HepG2 (cell line): ENCODE data around the gene SLC13A3. TPM values are rescaled to one million over a fixed set of nuclear protein-coding genes. Genes with fewer than 3 reads are reported as not detected.
A peak's percentile ranks its signal among the peaks of the same experiment; 100 is the strongest.

ENCODE experiments used
- ATAC-seq: fragments of 200-7000 bp; cut with Tn5 transposase; 3 replicates; pipeline ENCODE4 v1.9.1; 2020; ENCODE audit warnings: mild to moderate bottlenecking, moderate library complexity
- BruUV-seq: library from RNA; stranded (reverse); fragments of 400-500 nt; replicated peaks from 2 replicates; lab custom pipeline; 2021; lab: Mats Ljungman, UMichigan
- CTCF ChIA-PET: fragments of 300-600 bp; formaldehyde crosslinking; extraction: SDS; loops from one replicate; lab custom pipeline; 2021; ENCODE audit warnings: low total read pairs, inconsistent platforms, low intra/inter-chr PET ratio; lab: Yijun Ruan, JAX
- POLR2A ChIA-PET: fragments of 350-600 bp; sonication (Branson Sonifier 250); formaldehyde crosslinking; loops from one replicate; lab custom pipeline; 2020; ENCODE audit warnings: antibody characterized with exemption, inconsistent platforms; lab: Yijun Ruan, JAX
- DNase-seq: peaks from one replicate; pipeline ENCODE4 v3.0.0-alpha.2; 2015; ENCODE audit warnings: low spot score
- FAIRE-seq: peaks from 3 replicates; lab custom pipeline; 2011; peaks lifted over from hg19 to GRCh38; lab: Jason Lieb, UNC
- H2AFZ ChIP-seq: one replicate; pipeline ENCODE4 v1.6.1; 2011; ENCODE audit warnings: low read length, inconsistent platforms
- H3K27ac ChIP-seq: fragments of 300-600 bp; 3 replicates; pipeline ENCODE4 v1.8.0; 2011; ENCODE audit warnings: mixed run types, mild to moderate bottlenecking, mixed read lengths, low read length, inconsistent platforms; ENCODE audit not compliant: insufficient read depth; ENCODE audit errors: extremely low read length
- H3K27me3 ChIP-seq, 2 experiments: fragments of 200-600 bp in 1 of 2; 2 replicates in 1 of 2; 3 replicates in 1 of 2; pipeline versions ENCODE4 v1.6.0 to v1.8.0; 2011; ENCODE audit warnings: low read length in 2 of 2, mild to moderate bottlenecking in 2 of 2, moderate library complexity in 2 of 2, inconsistent platforms in 1 of 2; ENCODE audit not compliant: insufficient read depth in 2 of 2, control insufficient read depth in 1 of 2
- H3K36me3 ChIP-seq, 2 experiments: fragments of 200-600 bp in 1 of 2; replicated peaks in 1 of 2; 2 replicates in 1 of 2; 3 replicates in 1 of 2; pipeline versions ENCODE4 v1.5.1 to v1.8.0; 2011; ENCODE audit warnings: low read length in 2 of 2, inconsistent platforms in 1 of 2; ENCODE audit not compliant: insufficient read depth in 2 of 2, control insufficient read depth in 1 of 2
- H3K4me1 ChIP-seq: 2 replicates; pipeline ENCODE4 v1.5.1; 2012; ENCODE audit warnings: low read length, inconsistent platforms; ENCODE audit not compliant: insufficient read depth
- H3K4me2 ChIP-seq: 2 replicates; pipeline ENCODE4 v1.6.0; 2011; ENCODE audit warnings: low read depth, low read length, inconsistent platforms
- H3K4me3 ChIP-seq, 3 experiments: fragments of 200-600 bp in 1 of 3; sonication (generic), shearing (Covaris generic) in 1 of 3; replicated peaks in 1 of 3; 2 replicates each; pipeline ENCODE4 v1.5.1; 2011 to 2016; ENCODE audit warnings: low read length in 3 of 3, inconsistent platforms in 2 of 3, low read depth in 2 of 3, mild to moderate bottlenecking in 2 of 3, control low read depth in 1 of 3, mixed read lengths in 1 of 3; ENCODE audit not compliant: insufficient read depth in 1 of 3
- H3K79me2 ChIP-seq: one replicate; pipeline ENCODE4 v1.6.1; 2011; ENCODE audit warnings: low read length, inconsistent platforms; ENCODE audit not compliant: insufficient read depth
- H3K9ac ChIP-seq: 2 replicates; pipeline ENCODE4 v1.6.0; 2011; ENCODE audit warnings: mild to moderate bottlenecking, low read depth, low read length, inconsistent platforms; ENCODE audit not compliant: insufficient read depth
- H3K9me3 ChIP-seq: 2 replicates; pipeline ENCODE4 v1.5.1; 2012; ENCODE audit warnings: mild to moderate bottlenecking, low read length
- H4K20me1 ChIP-seq: 2 replicates; pipeline ENCODE4 v1.6.0; 2011; ENCODE audit warnings: inconsistent platforms, mild to moderate bottlenecking, low read length, moderate library complexity; ENCODE audit not compliant: insufficient read depth
- ATF5 ChIP-seq: sonication (generic); formaldehyde crosslinking; IDR thresholded peaks from 2 replicates; pipeline ENCODE4 v1.4.0; 2020; ENCODE audit warnings: mild to moderate bottlenecking, low read depth, missing genetic modification reagents
- CCAR2 ChIP-seq: fragments of 200-400 bp; formaldehyde crosslinking; optimal IDR thresholded peaks from 2 replicates; pipeline ENCODE3; 2018; ENCODE audit warnings: low read depth, mild to moderate bottlenecking, low read length, moderate library complexity
- CHCHD3 ChIP-seq: sonication (generic); formaldehyde crosslinking; IDR thresholded peaks from 2 replicates; pipeline ENCODE4 v1.8.0; 2022; ENCODE audit warnings: mild to moderate bottlenecking, missing genetic modification reagents, moderate library complexity
- CTCF ChIP-seq: sonication (generic); formaldehyde crosslinking; IDR thresholded peaks from 2 replicates; pipeline ENCODE4 v1.5.0; 2020; ENCODE audit warnings: mild to moderate bottlenecking, missing genetic modification reagents, moderate library complexity
- FOSL2 ChIP-seq: sonication (generic); formaldehyde crosslinking; IDR thresholded peaks from 2 replicates; pipeline ENCODE4 v1.4.0; 2020; ENCODE audit warnings: missing genetic modification reagents
- KLF16 ChIP-seq, 2 experiments: sonication (generic) in 1 of 2; formaldehyde crosslinking in 1 of 2; IDR thresholded peaks; 2 replicates each; pipeline versions ENCODE4 v1.6.1 to v1.8.0; 2016 to 2023; ENCODE audit warnings: missing genetic modification reagents in 2 of 2, missing compliant biosample characterization in 1 of 2
- NCOA2 ChIP-seq: sonication (generic); formaldehyde crosslinking; IDR thresholded peaks from 2 replicates; pipeline ENCODE4 v1.8.0; 2022; ENCODE audit warnings: inconsistent platforms
- PHF8 ChIP-seq: sonication (generic); formaldehyde crosslinking; IDR thresholded peaks from 2 replicates; pipeline ENCODE4 v1.5.0; 2020; ENCODE audit warnings: missing genetic modification reagents
- RBM39 ChIP-seq: fragments of 200-400 bp; formaldehyde crosslinking; IDR thresholded peaks from one replicate; pipeline ENCODE4 v1.6.1; 2018; ENCODE audit warnings: antibody characterized with exemption, mild to moderate bottlenecking, low read depth, low read length; ENCODE audit not compliant: poor library complexity, severe bottlenecking
- RNF2 ChIP-seq: fragments of 450-650 bp; conservative IDR thresholded peaks from 2 replicates; pipeline ENCODE4 v1.6.1; 2016; ENCODE audit warnings: low read depth
- TEAD3 ChIP-seq: optimal IDR thresholded peaks from 2 replicates; pipeline ENCODE3; 2016; ENCODE audit warnings: borderline replicate concordance
- ZBTB1 ChIP-seq: sonication (generic); formaldehyde crosslinking; IDR thresholded peaks from 2 replicates; pipeline ENCODE4 v1.4.0; 2020; ENCODE audit warnings: missing genetic modification reagents, borderline replicate concordance
- ZNF432 ChIP-seq: sonication (generic); formaldehyde crosslinking; IDR thresholded peaks from 2 replicates; pipeline ENCODE4 v1.5.0; 2020; ENCODE audit warnings: missing genetic modification reagents, mild to moderate bottlenecking, borderline replicate concordance
- ZNF552 ChIP-seq: sonication (generic); formaldehyde crosslinking; IDR thresholded peaks from 2 replicates; pipeline ENCODE4 v1.9.0; 2022; ENCODE audit warnings: missing genetic modification reagents, mild to moderate bottlenecking, borderline replicate concordance
- ZNF564 ChIP-seq: sonication (generic); formaldehyde crosslinking; IDR thresholded peaks from 2 replicates; pipeline ENCODE4 v1.8.1; 2023; ENCODE audit warnings: mild to moderate bottlenecking, missing genetic modification reagents
- ZNF629 ChIP-seq: sonication (generic); formaldehyde crosslinking; conservative IDR thresholded peaks from 2 replicates; pipeline ENCODE4 v1.5.0; 2020; ENCODE audit warnings: missing genetic modification reagents
- ZNF670 ChIP-seq: sonication (generic); formaldehyde crosslinking; IDR thresholded peaks from 2 replicates; pipeline ENCODE4 v1.8.0; 2022; ENCODE audit warnings: mild to moderate bottlenecking, missing genetic modification reagents, borderline replicate concordance
- ZNF768 ChIP-seq: sonication (generic); formaldehyde crosslinking; IDR thresholded peaks from 2 replicates; pipeline ENCODE4 v1.4.0; 2020; ENCODE audit warnings: missing genetic modification reagents
- WGBS: methylation state at CpG from one replicate; pipeline ENCODE4 v1.1.6; 2017; ENCODE audit warnings: low lambda C conversion rate; 5-methylcytosine and 5-hydroxymethylcytosine counted together
- in situ Hi-C: cut with HindIII; loops from 2 replicates; pipeline ENCODE4 v1.10.0; 2017; ENCODE audit warnings: low pct_unique_long_range_greater_than_20kb; ENCODE audit not compliant: extremely low pct_ligation_motif_present
- intact Hi-C: fragments of 100-400 bp; cut with micrococcal nuclease; formaldehyde crosslinking; loops from one replicate; pipeline ENCODE4 v1.10.0; 2022; ENCODE audit not compliant: unreplicated experiment
- polyA plus RNA-seq, 8 experiments: library from polyadenylated mRNA; depleted of rRNA in 3 of 8; stranded (reverse) in 7 of 8; unstranded in 1 of 8; fragments of >200 nt; fragmentation: Illumina TruSeq in 4 of 8; extraction: Trizol in 4 of 8; gene quantifications; 2 replicates each; pipeline versions ENCODE4 v1.2.1 to v1.2.3, GENCODE V29; 2011 to 2016; ENCODE audit warnings: low read depth in 4 of 8, missing spikeins in 1 of 8, mixed read lengths in 1 of 8; ENCODE audit not compliant: insufficient read depth in 1 of 8
- total RNA-seq, 5 experiments: library from RNA; depleted of rRNA; stranded (reverse); fragments of >200 nt; fragmentation: Illumina TruSeq; extraction: Trizol; gene quantifications; 2 replicates each; pipeline ENCODE4 v1.2.3, GENCODE V29; 2016; ENCODE audit warnings: low read depth in 1 of 5
- TF ChIP-seq, protein P1 (sequence below): sonication (generic); formaldehyde crosslinking; IDR thresholded peaks from 2 replicates; pipeline ENCODE4 v1.5.1; 2020; ENCODE audit warnings: mild to moderate bottlenecking, missing genetic modification reagents

Gene SLC13A3
- total and polyA plus RNA-seq, 2 of the 13 experiments (the other 11 are each of a cell fraction or from before 2014, with no cell fraction given), result 66.5 to 76.0 TPM

- no peak overlapping the region for H2AFZ ChIP-seq
- intact Hi-C loops, result no loop called here
- ChIA-PET CTCF (interaction anchor here (0.9 to 3.6 kb wide), 10 partner anchors 17 to 160 kb away, joined by 3 to 61 read pairs (median 12); partner anchors contain the start of gene SLC13A3), POLR2A (interaction anchor here (1.6 to 5.0 kb wide), 3 partner anchors 32 to 159 kb away, joined by 3 to 27 read pairs (median 7); no protein-coding TSS in a partner anchor)
- peaks cover 21% of the 10 kb centered on the region for H3K79me2 ChIP-seq
- no peak overlapping the region for H3K9ac ChIP-seq
- in situ Hi-C loops, result loop anchor here (5.0 kb wide), 3 partner anchors 35 to 160 kb away; no protein-coding TSS in a partner anchor
- H3K9me3 ChIP-seq, result no peaks in the 10 kb centered on the region
- H3K36me3 ChIP-seq, result peaks cover 3 to 10% of the 10 kb centered on the region in 2 experiments; a peak in 3 of 5 replicates
- no peak for FAIRE-seq
- no peak overlapping the region for H3K4me3 ChIP-seq
- no peaks in the 10 kb centered on the region for H4K20me1 ChIP-seq
- H3K27ac ChIP-seq, result no peak overlapping the region
- no peaks in the 10 kb centered on the region for H3K27me3 ChIP-seq
- BruUV-seq, result no TSS peak
- H3K4me2 ChIP-seq, result no peak overlapping the region
- no peak for DNase-seq
- no peak for ATAC-seq
- 94% methylated on average over 9 of the region's 9 CpGs for WGBS
- H3K4me1 ChIP-seq, result peaks cover 88% of the 10 kb centered on the region
- peak; percentile 22 for TF ChIP-seq CCAR2
- 0 out of 2 replicates have a peak, but pooled peaks have one; percentile 13 for TF ChIP-seq CHCHD3 (CRISPR knock-in tag)
- TF ChIP-seq ATF5 (CRISPR knock-in tag), result no peak
- no peak for TF ChIP-seq RBM39
- peak; percentile 21; the same call in 1 of the 2 replicates for TF ChIP-seq PHF8 (CRISPR knock-in tag)
- no peak for TF ChIP-seq ZNF670
- peak; percentile 13 for TF ChIP-seq TEAD3
- 0 out of 2 replicates have a peak, but pooled peaks have one; percentile 23 for TF ChIP-seq ZNF552 (CRISPR knock-in tag)
- no peak for TF ChIP-seq FOSL2 (CRISPR knock-in tag)
- TF ChIP-seq, protein P1, sequence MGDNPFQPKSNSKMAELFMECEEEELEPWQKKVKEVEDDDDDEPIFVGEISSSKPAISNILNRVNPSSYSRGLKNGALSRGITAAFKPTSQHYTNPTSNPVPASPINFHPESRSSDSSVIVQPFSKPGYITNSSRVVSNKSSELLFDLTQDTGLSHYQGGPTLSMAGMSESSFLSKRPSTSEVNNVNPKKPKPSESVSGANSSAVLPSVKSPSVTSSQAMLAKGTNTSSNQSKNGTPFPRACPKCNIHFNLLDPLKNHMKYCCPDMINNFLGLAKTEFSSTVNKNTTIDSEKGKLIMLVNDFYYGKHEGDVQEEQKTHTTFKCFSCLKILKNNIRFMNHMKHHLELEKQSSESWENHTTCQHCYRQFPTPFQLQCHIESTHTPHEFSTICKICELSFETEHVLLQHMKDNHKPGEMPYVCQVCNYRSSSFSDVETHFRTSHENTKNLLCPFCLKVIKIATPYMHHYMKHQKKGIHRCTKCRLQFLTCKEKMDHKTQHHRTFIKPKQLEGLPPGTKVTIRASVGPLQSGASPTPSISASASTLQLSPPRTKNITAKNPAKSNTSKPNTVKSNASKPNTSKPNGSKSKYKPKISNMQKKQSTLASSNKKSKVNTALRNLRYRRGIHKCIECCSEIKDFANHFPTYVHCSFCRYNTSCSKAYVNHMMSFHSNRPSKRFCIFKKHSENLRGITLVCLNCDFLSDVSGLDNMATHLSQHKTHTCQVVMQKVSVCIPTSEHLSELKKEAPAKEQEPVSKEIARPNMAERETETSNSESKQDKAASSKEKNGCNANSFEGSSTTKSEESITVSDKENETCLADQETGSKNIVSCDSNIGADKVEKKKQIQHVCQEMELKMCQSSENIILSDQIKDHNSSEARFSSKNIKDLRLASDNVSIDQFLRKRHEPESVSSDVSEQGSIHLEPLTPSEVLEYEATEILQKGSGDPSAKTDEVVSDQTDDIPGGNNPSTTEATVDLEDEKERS, result no peak
- TF ChIP-seq ZNF432 (CRISPR knock-in tag), result no peak
- TF ChIP-seq NCOA2 (CRISPR knock-in tag), result no peak
- TF ChIP-seq RNF2, result no peak
- TF ChIP-seq ZNF629 (CRISPR knock-in tag), result peak; percentile 84
- TF ChIP-seq ZNF564, result no peak
- 0 out of 4 replicates have a peak, but pooled peaks of 1 of the 2 experiments have one; percentile 37 for TF ChIP-seq KLF16 (CRISPR knock-in tag; IDR thresholded peaks at IDR 0.05)
- TF ChIP-seq ZBTB1, result no peak
- TF ChIP-seq CTCF (CRISPR knock-in tag), result no peak
- TF ChIP-seq ZNF768 (CRISPR knock-in tag), result no peak
Measured at GRCh38 chr20:46682063-46682821, 31.0 kb upstream of the SLC13A3 start.
